ENCODE measurements around the gene FBL. TPM values are rescaled to one million over a fixed set of nuclear protein-coding genes. Genes with fewer than 3 reads are reported as not detected.

The FBL gene
- total and polyA plus RNA-seq, 7 donors, result 70.3 to 267 (median 142) TPM

DNA sequence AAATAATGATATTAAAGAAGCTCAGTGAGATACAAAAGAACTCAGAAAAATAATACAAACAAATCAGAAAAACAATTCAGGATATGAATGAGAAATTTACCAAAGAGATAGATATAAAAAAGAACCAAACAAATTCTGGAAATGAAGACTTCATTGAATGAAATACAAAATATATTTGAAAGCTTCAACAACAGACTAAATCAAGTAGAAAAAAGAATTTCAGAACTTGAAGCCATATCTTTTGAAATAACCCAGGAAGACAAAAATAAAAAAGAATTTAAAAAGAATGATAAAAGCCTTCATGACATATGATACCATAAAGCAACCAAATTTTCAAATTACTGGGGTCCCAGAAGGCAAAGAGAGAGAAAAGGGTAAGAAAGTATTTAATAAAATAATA, 57.9 kb downstream of the FBL start:
- H3K9me3 ChIP-seq, result peaks cover 17% of the 10 kb centered on the region

More for the DNA sequence above, 57.9 kb downstream of the FBL start:
- H3K27me3 ChIP-seq (ENCODE audit: insufficient read depth in 3 of 3, low read length in 2 of 3), result peaks cover 0 to 7% (median 2%) of the 10 kb centered on the region in 3 donors
- no peak overlapping the region for H3K27ac ChIP-seq
- TF ChIP-seq, protein P1, sequence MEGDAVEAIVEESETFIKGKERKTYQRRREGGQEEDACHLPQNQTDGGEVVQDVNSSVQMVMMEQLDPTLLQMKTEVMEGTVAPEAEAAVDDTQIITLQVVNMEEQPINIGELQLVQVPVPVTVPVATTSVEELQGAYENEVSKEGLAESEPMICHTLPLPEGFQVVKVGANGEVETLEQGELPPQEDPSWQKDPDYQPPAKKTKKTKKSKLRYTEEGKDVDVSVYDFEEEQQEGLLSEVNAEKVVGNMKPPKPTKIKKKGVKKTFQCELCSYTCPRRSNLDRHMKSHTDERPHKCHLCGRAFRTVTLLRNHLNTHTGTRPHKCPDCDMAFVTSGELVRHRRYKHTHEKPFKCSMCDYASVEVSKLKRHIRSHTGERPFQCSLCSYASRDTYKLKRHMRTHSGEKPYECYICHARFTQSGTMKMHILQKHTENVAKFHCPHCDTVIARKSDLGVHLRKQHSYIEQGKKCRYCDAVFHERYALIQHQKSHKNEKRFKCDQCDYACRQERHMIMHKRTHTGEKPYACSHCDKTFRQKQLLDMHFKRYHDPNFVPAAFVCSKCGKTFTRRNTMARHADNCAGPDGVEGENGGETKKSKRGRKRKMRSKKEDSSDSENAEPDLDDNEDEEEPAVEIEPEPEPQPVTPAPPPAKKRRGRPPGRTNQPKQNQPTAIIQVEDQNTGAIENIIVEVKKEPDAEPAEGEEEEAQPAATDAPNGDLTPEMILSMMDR (IDR thresholded peaks at IDR 0.05), result no peak
- DNase-seq (no peak), ATAC-seq (no peak)
- no peaks in the 10 kb centered on the region for H3K4me1 ChIP-seq
- no peak overlapping the region for H3K4me3 ChIP-seq
- no peaks in the 10 kb centered on the region for H3K36me3 ChIP-seq (ENCODE audit: insufficient read depth in 1 of 2, low read depth in 1 of 2)
- intact Hi-C loops (cut with DNase I), result no loop called here

Other genes starting within 250 kb of the FBL start
- gene LGALS13, start 243.9 kb downstream of the FBL start, total RNA-seq, result not detected
- gene LGALS13, start 243.9 kb downstream of the FBL start, polyA plus RNA-seq, result not detected
- gene LGALS16, start 190.5 kb downstream of the FBL start, total RNA-seq, result not detected
- gene LGALS16, start 190.5 kb downstream of the FBL start, polyA plus RNA-seq, result not detected
- not detected for gene LGALS14, start 141.9 kb downstream of the FBL start, total RNA-seq
- not detected for gene LGALS14, start 141.9 kb downstream of the FBL start, polyA plus RNA-seq
- gene CLC, start 108.3 kb downstream of the FBL start, total RNA-seq, result under 1 TPM in 1 of 4 donors, not detected in 3; 0.59 TPM
- not detected for gene CLC, start 108.3 kb downstream of the FBL start, polyA plus RNA-seq
- not detected for gene LEUTX, start 67.5 kb downstream of the FBL start, total RNA-seq
- gene LEUTX, start 67.5 kb downstream of the FBL start, polyA plus RNA-seq, result not detected
- gene DYRK1B, start 12.2 kb downstream of the FBL start, total RNA-seq, result 100 to 1,000 TPM in 2 of 4 donors, 10 to 100 TPM in 2; 64.5 to 157 (median 109) TPM
- gene DYRK1B, start 12.2 kb downstream of the FBL start, polyA plus RNA-seq, result 10 to 100 TPM; 11.1 to 46.4 (median 35.3) TPM
- gene FCGBP, start 88.3 kb upstream of the FBL start, total RNA-seq, result 1 to 10 TPM; 7.1 to 8.7 (median 8.3) TPM
- gene FCGBP, start 88.3 kb upstream of the FBL start, polyA plus RNA-seq, result under 1 TPM; 0.45 to 0.77 (median 0.48) TPM
- gene PSMC4, start 124.8 kb upstream of the FBL start, total RNA-seq, result 100 to 1,000 TPM in 2 of 4 donors, 10 to 100 TPM in 2; 76.0 to 154 (median 104) TPM
- 100 to 1,000 TPM; 132 to 310 (median 229) TPM for gene PSMC4, start 124.8 kb upstream of the FBL start, polyA plus RNA-seq
- gene ZNF546, start 150.7 kb upstream of the FBL start, total RNA-seq, result 1 to 10 TPM; 3.7 to 9.2 (median 6.4) TPM
- gene ZNF546, start 150.7 kb upstream of the FBL start, polyA plus RNA-seq, result 1 to 10 TPM; 1.0 to 6.2 (median 1.9) TPM
- 1 to 10 TPM; 4.3 to 8.8 (median 6.6) TPM for gene ZNF780B, start 209.9 kb upstream of the FBL start, total RNA-seq
- 1 to 10 TPM; 1.7 to 9.1 (median 2.3) TPM for gene ZNF780B, start 209.9 kb upstream of the FBL start, polyA plus RNA-seq
- gene ZNF780A, start 244.6 kb upstream of the FBL start, total RNA-seq, result 1 to 10 TPM; 4.3 to 9.7 (median 5.2) TPM
- gene ZNF780A, start 244.6 kb upstream of the FBL start, polyA plus RNA-seq, result 10 to 100 TPM in 1 of 3 donors, 1 to 10 TPM in 2; 4.2 to 11.8 (median 6.0) TPM